PC-9 (cell line): Measurements from ENCODE around the gene MAGI1. TPM values are rescaled to one million over a fixed set of nuclear protein-coding genes. Genes with fewer than 3 reads are reported as not detected.
A peak's percentile ranks its signal among the peaks of the same experiment; 100 is the strongest.

Source experiments
- BruUV-seq: library from RNA; stranded (reverse); fragments of 400-500 nt; replicated peaks from 2 replicates; lab custom pipeline; 2021; lab: Mats Ljungman, UMichigan
- CTCF ChIA-PET: fragments of 300-600 bp; sonication (Branson Sonifier 250); formaldehyde crosslinking; loops from one replicate; lab custom pipeline; 2022; ENCODE audit warnings: antibody characterized with exemption; lab: Charles Lee
- POLR2A ChIA-PET: fragments of 300-600 bp; sonication (Branson Sonifier 250); formaldehyde crosslinking; loops from one replicate; lab custom pipeline; 2022; ENCODE audit warnings: antibody characterized with exemption; ENCODE audit not compliant: unreplicated experiment; lab: Charles Lee
- DNase-seq, 2 experiments: peaks; one replicate each; pipeline versions ENCODE4 v3.0.0 to v3.0.0-alpha.2; 2015 to 2022; ENCODE audit warnings: mixed read lengths in 1 of 2
- H2AFZ ChIP-seq: fragments of 200-600 bp; sonication (generic); 2 replicates; pipeline ENCODE4 v1.8.1; 2017; ENCODE audit warnings: antibody characterized with exemption
- H3F3A ChIP-seq: fragments of 200-600 bp; sonication (generic); 2 replicates; pipeline ENCODE4 v1.8.1; 2017; ENCODE audit warnings: antibody characterized with exemption, mild to moderate bottlenecking, low read depth; ENCODE audit not compliant: insufficient read depth
- H3K27ac ChIP-seq: fragments of 200-600 bp; sonication (generic); 2 replicates; pipeline ENCODE4 v1.6.1; 2016; ENCODE audit warnings: mixed run types
- H3K27me3 ChIP-seq: fragments of 200-600 bp; sonication (generic); 2 replicates; pipeline ENCODE4 v1.6.1; 2016; ENCODE audit warnings: low read depth, mixed run types; ENCODE audit not compliant: insufficient read depth
- H3K36me3 ChIP-seq: fragments of 200-600 bp; sonication (generic); 2 replicates; pipeline ENCODE4 v1.6.1; 2016; ENCODE audit warnings: low read depth, mixed run types
- H3K4me1 ChIP-seq: fragments of 200-600 bp; sonication (generic); replicated peaks from 2 replicates; pipeline ENCODE4 v1.6.1; 2016; ENCODE audit warnings: mixed run types; ENCODE audit not compliant: insufficient read depth
- H3K4me2 ChIP-seq: fragments of 200-600 bp; sonication (generic); 2 replicates; pipeline ENCODE4 v1.6.1; 2017; ENCODE audit warnings: mixed run types
- H3K4me3 ChIP-seq: fragments of 200-600 bp; sonication (generic); 2 replicates; pipeline ENCODE4 v1.6.1; 2016; ENCODE audit warnings: mixed run types
- H3K79me2 ChIP-seq: fragments of 200-600 bp; sonication (generic); 2 replicates; pipeline ENCODE4 v1.6.1; 2017; ENCODE audit warnings: low read depth, mixed run types
- H3K9me2 ChIP-seq: fragments of 200-600 bp; sonication (generic); 2 replicates; pipeline ENCODE4 v1.8.1; 2017; ENCODE audit warnings: mild to moderate bottlenecking; ENCODE audit not compliant: insufficient read depth
- H3K9me3 ChIP-seq: fragments of 200-600 bp; sonication (generic); 2 replicates; pipeline ENCODE4 v1.8.1; 2016; ENCODE audit warnings: low read depth; ENCODE audit not compliant: insufficient read depth
- H4K20me1 ChIP-seq: fragments of 200-600 bp; sonication (generic); 2 replicates; pipeline ENCODE4 v1.8.1; 2017; ENCODE audit not compliant: insufficient read depth
- CTCF ChIP-seq: fragments of 200-600 bp; sonication (generic); conservative IDR thresholded peaks from 2 replicates; pipeline ENCODE4 v1.6.1; 2017; ENCODE audit warnings: mixed run types, antibody characterized with exemption, mild to moderate bottlenecking, moderate library complexity
- EZH2 ChIP-seq: fragments of 200-600 bp; sonication (generic); IDR thresholded peaks from 2 replicates; pipeline ENCODE4 v1.8.0; 2017; ENCODE audit warnings: antibody characterized with exemption, low read depth
- intact Hi-C: fragments of 100-400 bp; cut with micrococcal nuclease; formaldehyde crosslinking; loops from one replicate; pipeline ENCODE4 v1.10.0; 2022; ENCODE audit not compliant: unreplicated experiment
- total RNA-seq: library from RNA; stranded (reverse); gene quantifications from 2 replicates; pipeline ENCODE4 v1.2.3, GENCODE V29; 2021

The MAGI1 gene
- total RNA-seq, 1 experiment from 2014 or later, result 23.3 TPM

GRCh38 chr3:65995515-65995914, 43.2 kb downstream of the MAGI1 start:
- BruUV-seq, result no TSS peak
- H3F3A ChIP-seq, result peaks cover 9% of the 10 kb centered on the region; the same call in 1 of the 2 replicates
- peaks cover 37% of the 10 kb centered on the region for H3K79me2 ChIP-seq
- no peaks in the 10 kb centered on the region for H3K36me3 ChIP-seq
- H2AFZ ChIP-seq, result no peak overlapping the region
- intact Hi-C loops, result loop anchor here (5.0 kb wide), 1 partner anchor 122 kb away; no protein-coding TSS in a partner anchor
- H3K9me2 ChIP-seq, result no peaks in the 10 kb centered on the region
- no peaks in the 10 kb centered on the region for H3K27me3 ChIP-seq
- POLR2A ChIA-PET, result interaction anchor here (1.1 kb wide), 1 partner anchor 42 kb away, joined by 25 read pairs; no protein-coding TSS in a partner anchor
- CTCF ChIA-PET, result interaction anchor here (0.6 kb wide), 1 partner anchor 9 kb away, joined by 4 read pairs; no protein-coding TSS in a partner anchor
- H3K27ac ChIP-seq, result peak overlapping the region; percentile 75; the same call in 1 of the 2 replicates
- H3K4me2 ChIP-seq, result peak overlapping the region; percentile 55
- no peaks in the 10 kb centered on the region for H3K9me3 ChIP-seq
- TF ChIP-seq EZH2 (no peak), CTCF (no peak)
- H3K4me3 ChIP-seq, result no peak overlapping the region
- H4K20me1 ChIP-seq, result no peaks in the 10 kb centered on the region
- no peak for DNase-seq
- peaks cover 25% of the 10 kb centered on the region for H3K4me1 ChIP-seq

- ChIA-PET POLR2A (no interaction called here), CTCF (interaction anchor here (0.6 kb wide), 1 partner anchor 8 kb away, joined by 4 read pairs; no protein-coding TSS in a partner anchor)
- Histone ChIP-seq H3K4me1 (peaks cover 25% of the 10 kb centered on the region), H4K20me1 (no peaks in the 10 kb centered on the region), H3K79me2 (peaks cover 37% of the 10 kb centered on the region), H3F3A (peaks cover 9% of the 10 kb centered on the region; the same call in 1 of the 2 replicates), H2AFZ (no peak overlapping the region), H3K36me3 (no peaks in the 10 kb centered on the region), H3K27ac (0 out of 2 replicates have a peak overlapping the region, but pooled peaks have one; percentile 75), H3K27me3 (no peaks in the 10 kb centered on the region), H3K9me3 (no peaks in the 10 kb centered on the region), H3K9me2 (no peaks in the 10 kb centered on the region), H3K4me2 (peak overlapping the region; percentile 55; the same call in 1 of the 2 replicates), H3K4me3 (no peak overlapping the region)
- intact Hi-C loops, result loop anchor here (5.0 kb wide), 1 partner anchor 122 kb away; no protein-coding TSS in a partner anchor
- no peak for TF ChIP-seq EZH2
- TF ChIP-seq CTCF, result no peak
- BruUV-seq, result no TSS peak
- DNase-seq, result peak in 1 of 2 experiments; percentile 60
Measured at GRCh38 chr3:65995030-65995429, 43.7 kb downstream of the MAGI1 start.

- Histone ChIP-seq H4K20me1 (no peaks in the 10 kb centered on the region), H3K27ac (no peak overlapping the region), H3K4me2 (no peak overlapping the region), H3K36me3 (no peaks in the 10 kb centered on the region), H3K27me3 (no peaks in the 10 kb centered on the region), H3K9me2 (no peaks in the 10 kb centered on the region), H3F3A (peaks cover 9% of the 10 kb centered on the region; the same call in 1 of the 2 replicates), H3K79me2 (peaks cover 37% of the 10 kb centered on the region), H3K4me3 (no peak overlapping the region), H2AFZ (no peak overlapping the region), H3K9me3 (no peaks in the 10 kb centered on the region), H3K4me1 (peaks cover 25% of the 10 kb centered on the region)
- intact Hi-C loops, result no loop called here
- CTCF ChIA-PET, result no interaction called here
- POLR2A ChIA-PET, result interaction anchor here (0.6 kb wide), 1 partner anchor 24 kb away, joined by 5 read pairs; no protein-coding TSS in a partner anchor
- no peak for TF ChIP-seq EZH2
- TF ChIP-seq CTCF, result no peak
- no TSS peak for BruUV-seq
- DNase-seq, result no peak
Measured at GRCh38 chr3:65993134-65993900, 45.4 kb downstream of the MAGI1 start.
